GM12872 (cell line): ENCODE results near the gene RAD51AP2.

Experiments used
- CTCF ChIP-seq: IDR thresholded peaks from 3 replicates; pipeline ENCODE4 v1.5.1; 2011; ENCODE audit warnings: low read depth, mild to moderate bottlenecking, low read length, moderate library complexity; ENCODE audit not compliant: insufficient read depth

RAD51AP2 gene

GRCh38 chr2:17547237-17547636 is 29.0 kb upstream of the RAD51AP2 start:
- no peak for TF ChIP-seq CTCF

- no peak for TF ChIP-seq CTCF
Observed at GRCh38 chr2:17545680-17546613, 27.7 kb upstream of the RAD51AP2 start.

GRCh38 chr2:17544256-17544655 is 26.0 kb upstream of the RAD51AP2 start:
- no peak for TF ChIP-seq CTCF

- TF ChIP-seq CTCF: no peak
Observed at GRCh38 chr2:17543848-17544247, 25.6 kb upstream of the RAD51AP2 start.

GRCh38 chr2:17543131-17543660 is 25.0 kb upstream of the RAD51AP2 start:
- TF ChIP-seq CTCF: no peak

- TF ChIP-seq CTCF: no peak
Observed at GRCh38 chr2:17542471-17542870, 24.2 kb upstream of the RAD51AP2 start.

- no peak for TF ChIP-seq CTCF
Observed at GRCh38 chr2:17541531-17541950, 23.3 kb upstream of the RAD51AP2 start.
